Nephron (organoid): ENCODE data around the gene SPATA2L.

Experiments
- H3K27ac Mint-ChIP-seq, 3 experiments: 2 replicates each; pipeline ENCODE4 v1.8.0; 2020; ENCODE audit warnings: mixed read lengths in 3 of 3, mild to moderate bottlenecking in 2 of 3, moderate library complexity in 1 of 3
- H3K27me3 Mint-ChIP-seq: 2 replicates; pipeline ENCODE4 v1.8.0; 2021; ENCODE audit warnings: low read depth, mild to moderate bottlenecking, moderate library complexity, mixed read lengths
- H3K36me3 Mint-ChIP-seq: 2 replicates; pipeline ENCODE4 v1.8.0; 2020; ENCODE audit warnings: low read depth, mixed read lengths
- H3K4me1 Mint-ChIP-seq: 2 replicates; pipeline ENCODE4 v1.8.0; 2020; ENCODE audit warnings: mixed read lengths
- H3K4me3 Mint-ChIP-seq, 3 experiments: 2 replicates each; pipeline ENCODE4 v1.8.0; 2020; ENCODE audit warnings: mild to moderate bottlenecking in 3 of 3, mixed read lengths in 3 of 3, moderate library complexity in 2 of 3
- H3K9me3 Mint-ChIP-seq: 2 replicates; pipeline ENCODE4 v1.8.0; 2020; ENCODE audit warnings: mixed read lengths
- TF ChIP-seq, protein P1 (sequence below), 3 experiments: fragments of 200-600 bp; sonication (generic); IDR thresholded peaks; one replicate each; pipeline ENCODE4 v1.5.0; 2021; ENCODE audit warnings: antibody characterized with exemption in 3 of 3; ENCODE audit not compliant: unreplicated experiment in 3 of 3

Gene SPATA2L

DNA sequence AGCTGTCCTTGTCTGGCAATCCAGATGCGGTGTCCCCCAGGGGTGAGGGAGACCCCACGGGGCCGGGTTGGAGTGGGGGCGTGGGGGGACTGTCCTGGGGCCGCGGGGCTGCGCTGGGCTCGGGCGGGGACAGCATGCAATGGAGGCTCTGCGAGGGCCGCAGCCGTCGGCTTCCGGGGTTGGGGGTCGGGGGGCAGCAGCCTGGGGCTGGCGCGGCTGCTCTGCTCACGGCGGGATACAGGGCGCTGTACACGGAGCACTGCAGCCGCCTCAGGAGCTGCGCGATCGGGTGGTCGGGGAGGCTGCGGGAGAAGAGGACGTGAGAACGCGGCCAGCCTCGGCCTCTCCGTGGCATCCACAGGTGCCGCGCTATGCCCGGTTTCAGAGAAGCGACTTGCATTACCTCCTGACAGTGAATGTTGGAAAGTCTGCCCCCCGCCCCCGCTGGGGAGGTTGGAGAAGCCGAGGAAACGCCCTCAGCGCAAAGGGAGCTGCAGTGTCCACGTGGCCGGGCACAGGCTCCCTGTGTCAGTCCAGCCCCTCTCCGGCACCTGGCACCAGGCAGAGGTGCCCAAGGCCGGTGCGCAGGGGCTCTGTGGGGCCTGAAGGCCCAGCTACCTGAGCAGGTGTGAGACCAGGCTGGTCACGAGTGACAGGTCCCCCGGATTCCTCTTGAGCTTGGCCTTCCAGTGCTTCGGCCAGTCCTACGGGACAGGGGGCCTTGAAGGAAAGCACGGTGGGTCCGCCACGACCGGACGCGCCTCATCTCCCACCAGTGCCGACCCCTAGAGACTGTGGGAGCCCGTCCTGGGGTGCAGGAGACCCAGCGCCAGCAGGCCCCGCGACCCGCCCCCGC is 9.4 kb upstream of the SPATA2L start:
- H3K27ac Mint-ChIP-seq = no peak overlapping the region
- H3K36me3 Mint-ChIP-seq = peaks cover 5% of the 10 kb centered on the region
- TF ChIP-seq, protein P1, sequence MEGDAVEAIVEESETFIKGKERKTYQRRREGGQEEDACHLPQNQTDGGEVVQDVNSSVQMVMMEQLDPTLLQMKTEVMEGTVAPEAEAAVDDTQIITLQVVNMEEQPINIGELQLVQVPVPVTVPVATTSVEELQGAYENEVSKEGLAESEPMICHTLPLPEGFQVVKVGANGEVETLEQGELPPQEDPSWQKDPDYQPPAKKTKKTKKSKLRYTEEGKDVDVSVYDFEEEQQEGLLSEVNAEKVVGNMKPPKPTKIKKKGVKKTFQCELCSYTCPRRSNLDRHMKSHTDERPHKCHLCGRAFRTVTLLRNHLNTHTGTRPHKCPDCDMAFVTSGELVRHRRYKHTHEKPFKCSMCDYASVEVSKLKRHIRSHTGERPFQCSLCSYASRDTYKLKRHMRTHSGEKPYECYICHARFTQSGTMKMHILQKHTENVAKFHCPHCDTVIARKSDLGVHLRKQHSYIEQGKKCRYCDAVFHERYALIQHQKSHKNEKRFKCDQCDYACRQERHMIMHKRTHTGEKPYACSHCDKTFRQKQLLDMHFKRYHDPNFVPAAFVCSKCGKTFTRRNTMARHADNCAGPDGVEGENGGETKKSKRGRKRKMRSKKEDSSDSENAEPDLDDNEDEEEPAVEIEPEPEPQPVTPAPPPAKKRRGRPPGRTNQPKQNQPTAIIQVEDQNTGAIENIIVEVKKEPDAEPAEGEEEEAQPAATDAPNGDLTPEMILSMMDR (IDR thresholded peaks at IDR 0.05; ENCODE audit: unreplicated experiment in 3 of 3) = no peak
- peaks cover under 1% of the 10 kb centered on the region for H3K27me3 Mint-ChIP-seq
- no peaks in the 10 kb centered on the region for H3K9me3 Mint-ChIP-seq
- no peak overlapping the region for H3K4me3 Mint-ChIP-seq
- H3K4me1 Mint-ChIP-seq = peaks cover 4% of the 10 kb centered on the region

DNA sequence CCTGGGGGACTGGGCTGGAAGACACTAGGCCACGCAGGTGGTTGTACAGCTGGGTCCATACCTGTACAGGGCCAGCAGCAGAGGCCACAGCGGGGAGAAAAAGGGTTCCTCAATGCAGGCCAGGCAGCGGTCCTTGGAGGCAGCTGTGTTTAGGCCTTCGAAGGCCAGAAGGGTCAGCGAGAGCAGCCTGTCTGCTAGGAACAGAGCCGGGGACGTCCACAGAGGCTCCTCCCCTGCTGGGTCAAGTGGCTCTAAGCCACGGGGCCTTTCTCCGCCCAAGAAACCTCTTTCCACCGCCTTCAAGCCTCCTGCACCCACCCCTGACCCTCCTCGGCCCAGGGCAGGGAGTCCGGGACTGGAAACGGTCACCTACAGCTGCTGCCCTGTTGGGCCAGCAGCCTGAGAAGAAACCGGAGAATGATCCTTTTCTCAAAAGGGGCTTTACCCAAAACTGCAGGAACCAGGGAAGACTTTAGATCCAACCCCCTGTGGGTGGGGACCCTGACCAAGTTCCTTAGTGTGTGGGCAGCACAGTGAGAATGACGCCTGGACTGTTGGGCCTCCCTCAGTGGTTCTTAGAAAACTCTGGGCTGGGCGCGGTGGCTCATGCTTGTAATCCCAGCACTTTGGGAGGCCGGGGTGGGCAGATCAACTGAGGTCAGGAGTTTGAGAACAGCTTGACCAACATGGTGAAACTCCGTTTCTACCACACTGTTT is 8.4 kb upstream of the SPATA2L start:
- H3K4me3 Mint-ChIP-seq = peak overlapping the region; percentile 63 to 71 (median 64)
- H3K27ac Mint-ChIP-seq = peak overlapping the region in 2 of 3 experiments; percentile 33 to 53
- H3K9me3 Mint-ChIP-seq = no peaks in the 10 kb centered on the region
- TF ChIP-seq, protein P1 (IDR thresholded peaks at IDR 0.05; ENCODE audit: unreplicated experiment in 3 of 3) = no peak
- H3K27me3 Mint-ChIP-seq = peaks cover 4% of the 10 kb centered on the region
- peaks cover 2% of the 10 kb centered on the region for H3K36me3 Mint-ChIP-seq
- H3K4me1 Mint-ChIP-seq = peaks cover 2% of the 10 kb centered on the region

DNA sequence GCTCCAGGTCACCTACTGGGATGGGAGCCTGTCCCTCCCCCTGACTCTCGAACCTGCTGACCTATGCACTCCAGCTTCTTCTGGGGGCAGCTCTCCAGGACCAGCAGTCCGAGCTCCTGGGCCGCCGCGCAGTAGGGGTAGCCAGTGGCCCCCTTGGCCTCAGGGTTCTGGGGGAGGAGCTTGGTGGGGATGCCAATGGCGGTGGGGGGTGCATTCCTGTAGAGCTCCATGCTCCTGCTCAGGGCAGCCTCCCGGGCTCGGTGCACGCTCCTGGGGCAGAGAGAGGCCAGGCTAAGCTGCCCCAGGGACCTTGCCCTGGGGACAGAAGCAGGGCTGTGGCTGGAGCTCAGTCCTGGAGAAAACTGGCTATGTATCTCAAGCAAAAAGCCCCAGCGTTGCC is 7.7 kb upstream of the SPATA2L start:
- peaks cover 4% of the 10 kb centered on the region for H3K27me3 Mint-ChIP-seq
- no peaks in the 10 kb centered on the region for H3K36me3 Mint-ChIP-seq
- H3K4me1 Mint-ChIP-seq = no peaks in the 10 kb centered on the region
- TF ChIP-seq, protein P1 (IDR thresholded peaks at IDR 0.05; ENCODE audit: unreplicated experiment in 3 of 3) = no peak
- no peaks in the 10 kb centered on the region for H3K9me3 Mint-ChIP-seq
- H3K27ac Mint-ChIP-seq = no peak overlapping the region
- H3K4me3 Mint-ChIP-seq = no peak overlapping the region

DNA sequence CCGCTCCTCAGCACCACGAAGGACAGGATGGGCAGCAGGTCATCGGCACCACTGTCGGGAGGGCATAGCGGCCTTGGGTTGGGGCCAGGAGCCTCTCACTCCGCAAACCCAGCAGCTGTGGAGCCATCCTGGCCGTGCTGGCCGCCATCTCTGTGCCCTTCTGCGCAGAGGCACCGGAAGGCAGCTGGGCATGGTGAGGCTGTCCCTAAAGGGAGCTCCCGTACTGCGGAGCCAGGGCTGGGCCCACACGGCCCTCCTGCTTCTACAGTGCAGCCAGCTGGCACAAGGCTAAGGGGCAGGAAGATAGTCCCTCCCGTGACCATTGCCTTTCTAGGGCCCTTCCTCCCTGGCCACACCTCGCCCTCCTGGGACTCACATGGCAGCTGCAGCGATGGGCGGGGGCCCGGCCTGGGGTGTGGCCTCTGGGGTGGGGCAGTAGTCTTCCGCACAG is 7.0 kb upstream of the SPATA2L start:
- TF ChIP-seq, protein P1 (IDR thresholded peaks at IDR 0.05; ENCODE audit: unreplicated experiment in 3 of 3) = no peak
- Mint-ChIP-seq H3K27ac (no peak overlapping the region), H3K4me1 (no peaks in the 10 kb centered on the region), H3K36me3 (no peaks in the 10 kb centered on the region), H3K27me3 (peaks cover 7% of the 10 kb centered on the region), H3K4me3 (no peak overlapping the region), H3K9me3 (no peaks in the 10 kb centered on the region)

DNA sequence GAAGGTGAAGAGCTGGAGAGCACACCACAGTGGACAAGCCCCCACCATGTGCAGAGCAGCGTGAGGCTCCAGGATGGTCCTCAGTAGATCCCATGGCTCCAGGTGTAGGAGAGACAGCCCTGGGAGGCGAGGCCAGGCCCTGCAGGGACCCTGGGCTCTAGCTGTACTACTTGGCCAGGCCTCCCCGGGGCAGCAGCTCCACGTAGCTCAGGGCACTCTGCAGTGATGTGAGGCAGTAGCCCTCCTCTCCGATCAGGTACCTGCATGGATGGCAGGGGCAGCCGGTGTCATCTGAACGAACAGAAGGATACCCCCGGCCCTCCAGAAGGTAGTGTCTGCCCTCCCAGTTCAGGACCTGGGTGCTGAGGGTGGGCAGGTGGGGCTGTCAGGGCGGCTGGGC is 6.2 kb upstream of the SPATA2L start:
- peaks cover 13% of the 10 kb centered on the region for H3K27me3 Mint-ChIP-seq
- H3K27ac Mint-ChIP-seq = no peak overlapping the region
- no peaks in the 10 kb centered on the region for H3K36me3 Mint-ChIP-seq
- H3K4me3 Mint-ChIP-seq = no peak overlapping the region
- no peaks in the 10 kb centered on the region for H3K4me1 Mint-ChIP-seq
- H3K9me3 Mint-ChIP-seq = no peaks in the 10 kb centered on the region
- TF ChIP-seq, protein P1 (IDR thresholded peaks at IDR 0.05; ENCODE audit: unreplicated experiment in 3 of 3) = no peak
